ENCODE results near the gene SEC23A.

DNA sequence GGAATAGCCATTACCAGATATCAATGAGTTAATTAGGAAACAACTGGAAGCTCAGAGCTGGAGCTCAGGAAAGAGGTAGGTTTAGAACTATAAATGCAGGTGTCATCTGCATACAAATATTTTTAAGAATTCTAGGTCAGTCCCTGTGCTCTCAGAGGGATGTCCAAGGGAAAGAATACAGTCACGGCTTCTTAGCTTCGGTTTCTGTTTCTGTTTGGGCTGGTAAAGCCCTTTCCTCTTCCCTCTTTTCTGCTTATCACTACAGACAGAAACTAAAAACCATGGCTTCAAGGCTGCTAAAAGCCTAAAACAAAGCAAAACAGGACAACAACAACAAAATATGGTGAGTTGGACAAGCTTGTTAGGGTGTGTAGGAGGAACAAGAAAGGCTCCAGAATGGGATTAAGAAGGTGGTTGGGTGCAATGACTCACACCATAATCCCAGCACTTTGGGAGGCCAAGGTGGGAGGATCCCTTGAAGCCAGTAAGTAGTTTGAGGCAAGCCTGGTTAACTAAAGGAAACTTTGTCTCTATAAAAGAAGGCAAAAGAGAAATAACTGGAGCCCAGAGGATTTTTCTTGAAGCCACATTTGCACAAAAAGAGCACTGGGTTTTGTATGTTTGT lies 113.0 kb downstream of the SEC23A start:
- TF ChIP-seq CTCF (IDR thresholded peaks at IDR 0.05) (no peak), POLR2A (IDR thresholded peaks at IDR 0.05) (no peak)

All from heart left ventricle (tissue), 13 donors.